DMS53 (cell line): ENCODE results near the gene PFN1.

Source experiments
- DNase-seq: peaks from one replicate; lab custom pipeline; 2025; lab: John Stamatoyannopoulos, UW

PFN1 gene

DNA sequence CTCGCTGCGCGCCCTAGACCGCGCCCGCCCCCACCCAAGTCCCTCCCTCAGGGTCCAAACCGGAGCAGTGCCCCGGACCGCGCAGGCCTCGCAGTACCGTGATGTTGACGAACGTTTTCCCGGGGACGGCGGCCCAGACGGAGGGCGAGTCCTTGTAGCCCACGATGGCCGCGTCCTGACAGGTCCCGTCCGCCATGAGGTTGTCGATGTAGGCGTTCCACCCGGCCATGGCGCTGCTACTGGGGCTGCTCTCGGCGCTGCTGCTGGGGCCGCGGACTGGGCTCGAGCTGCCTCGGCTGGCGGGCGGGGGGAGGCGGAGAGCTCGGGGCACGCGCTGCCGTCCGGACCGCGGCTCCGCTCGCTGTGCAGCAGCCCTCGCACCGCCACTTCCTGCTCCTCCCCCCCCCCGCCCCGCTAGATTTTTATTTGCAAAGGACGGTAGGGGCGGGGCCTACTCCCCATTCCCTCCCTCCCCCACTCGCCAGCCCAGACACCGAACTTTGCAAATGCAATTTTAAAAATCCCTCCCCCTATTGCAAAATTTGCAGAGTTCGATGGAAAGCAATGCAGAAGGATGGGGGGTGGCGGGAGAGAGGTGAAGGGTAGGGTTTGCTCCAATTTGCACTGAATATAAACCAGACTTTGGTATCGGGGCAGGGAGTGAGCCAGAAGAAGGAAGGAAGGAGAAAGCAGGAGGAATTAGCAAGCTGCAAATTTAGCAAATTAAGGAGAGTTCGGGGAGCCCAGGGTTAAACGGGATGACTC, at the start of gene PFN1:
Gene PFN1 (minus strand): TSS at position 365 of the 765 bp plus-strand sequence. CDS start 136 bp downstream, at position 229.
- peak; percentile 91 for DNase-seq

DNA sequence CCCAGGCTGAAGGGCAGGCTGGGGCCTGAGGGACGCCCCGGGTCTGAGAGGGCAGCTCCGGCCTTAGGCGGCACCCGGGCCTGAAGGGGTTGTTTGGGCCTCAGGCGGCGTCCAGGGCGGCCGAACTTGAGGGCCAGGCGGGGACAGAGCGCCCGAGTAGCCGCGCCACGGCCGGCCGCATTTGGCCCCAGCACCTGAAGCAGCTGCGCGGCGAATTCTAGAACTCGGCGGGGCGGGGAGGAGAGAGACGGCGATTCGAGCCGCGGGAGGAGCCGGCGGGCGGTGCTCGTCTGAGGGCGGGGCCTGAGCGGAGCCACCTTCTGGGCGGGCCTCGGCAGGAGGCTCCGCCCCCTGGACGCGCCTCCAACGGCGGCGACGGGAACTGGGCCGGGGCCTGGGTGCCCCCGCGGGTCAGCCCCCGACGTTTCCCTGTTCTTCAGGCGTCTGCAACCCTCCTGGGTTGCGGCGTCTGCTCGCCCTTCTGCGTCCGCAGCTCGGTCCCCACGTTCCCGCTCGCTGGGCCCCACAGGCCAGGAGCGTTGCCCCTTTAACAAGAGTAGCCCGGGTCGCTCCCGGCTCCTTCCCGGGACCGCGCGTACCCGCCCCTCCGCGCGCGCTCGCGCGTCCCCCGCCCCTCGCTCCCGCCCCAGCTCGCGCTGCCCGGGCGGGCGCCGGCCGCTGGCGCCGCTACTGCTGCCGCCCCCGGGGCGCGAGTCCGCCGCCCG, 49.1 kb upstream of the PFN1 start, which contains the start of the genes INCA1 and KIF1C:
Gene INCA1 (minus strand): TSS at position 221 of the 725 bp plus-strand sequence. CDS start 3,085 bp downstream, outside the sequence.
Gene KIF1C (plus strand): TSS at position 649 of the 725 bp plus-strand sequence. CDS start 2,297 bp downstream, outside the sequence.
- DNase-seq: peak; percentile 95

DNA sequence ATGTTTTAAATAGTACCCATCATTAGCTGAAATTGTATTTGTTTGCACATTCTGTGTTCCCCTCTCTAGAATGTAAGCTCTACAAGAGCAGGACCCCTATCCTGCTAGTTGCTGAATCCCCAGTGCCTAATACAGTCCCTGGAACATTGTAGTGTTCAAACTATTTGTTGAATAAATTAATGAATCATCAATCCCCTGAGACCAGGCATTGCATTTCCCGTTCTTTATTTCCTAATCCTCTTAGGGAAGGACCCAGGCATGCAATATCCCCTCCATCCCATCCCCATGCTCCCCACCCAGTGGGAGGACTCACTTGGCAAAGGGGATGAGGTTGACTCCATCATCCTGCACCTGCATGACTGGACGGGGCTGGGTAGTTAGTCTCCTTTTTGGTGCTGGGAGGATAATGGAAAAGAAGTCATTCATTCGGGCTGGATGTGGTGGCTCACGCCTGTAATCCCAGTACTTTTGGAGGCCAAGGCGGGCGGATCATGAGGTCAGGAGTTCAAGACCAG, 45.8 kb upstream of the PFN1 start:
- no peak for DNase-seq

DNA sequence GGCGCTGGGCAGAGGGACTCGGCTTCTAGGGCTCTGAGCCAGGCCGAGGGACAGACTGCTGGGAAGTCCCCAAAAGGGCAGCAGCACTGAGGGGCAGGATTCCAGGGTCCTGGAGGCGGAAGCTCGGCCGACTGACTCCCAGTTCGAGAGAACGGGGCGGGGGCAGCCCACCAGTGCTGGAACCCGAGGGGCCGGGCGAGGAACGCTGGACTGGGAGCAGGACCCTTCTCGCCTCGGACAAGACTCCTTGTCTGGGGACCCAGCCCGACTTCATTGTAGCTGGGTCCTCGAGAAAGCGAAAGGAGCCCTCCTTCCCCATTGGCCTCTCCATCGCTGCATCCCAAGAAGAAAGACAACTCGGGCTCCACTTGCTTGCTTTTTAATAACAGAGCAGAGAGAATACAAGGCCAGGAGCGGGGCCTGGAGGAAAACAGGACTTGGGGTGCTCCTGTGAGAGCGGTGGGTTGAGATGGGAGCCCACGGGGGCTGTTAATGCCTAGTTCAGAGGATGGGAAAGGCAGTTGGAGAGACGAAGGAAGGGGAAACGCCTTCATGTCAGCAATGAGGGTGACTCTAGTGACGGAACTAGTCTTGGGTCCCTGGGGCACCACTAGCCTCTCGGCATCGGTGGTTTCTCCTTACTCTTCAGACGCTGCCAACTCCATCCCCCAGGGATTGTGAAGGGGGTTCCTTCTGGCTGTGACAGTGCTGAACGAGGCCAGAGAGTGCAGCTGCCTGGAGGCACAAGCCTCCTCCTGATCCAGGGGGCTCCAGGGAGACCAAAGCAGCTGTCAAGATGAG, 39.6 kb upstream of the PFN1 start:
- DNase-seq: no peak

DNA sequence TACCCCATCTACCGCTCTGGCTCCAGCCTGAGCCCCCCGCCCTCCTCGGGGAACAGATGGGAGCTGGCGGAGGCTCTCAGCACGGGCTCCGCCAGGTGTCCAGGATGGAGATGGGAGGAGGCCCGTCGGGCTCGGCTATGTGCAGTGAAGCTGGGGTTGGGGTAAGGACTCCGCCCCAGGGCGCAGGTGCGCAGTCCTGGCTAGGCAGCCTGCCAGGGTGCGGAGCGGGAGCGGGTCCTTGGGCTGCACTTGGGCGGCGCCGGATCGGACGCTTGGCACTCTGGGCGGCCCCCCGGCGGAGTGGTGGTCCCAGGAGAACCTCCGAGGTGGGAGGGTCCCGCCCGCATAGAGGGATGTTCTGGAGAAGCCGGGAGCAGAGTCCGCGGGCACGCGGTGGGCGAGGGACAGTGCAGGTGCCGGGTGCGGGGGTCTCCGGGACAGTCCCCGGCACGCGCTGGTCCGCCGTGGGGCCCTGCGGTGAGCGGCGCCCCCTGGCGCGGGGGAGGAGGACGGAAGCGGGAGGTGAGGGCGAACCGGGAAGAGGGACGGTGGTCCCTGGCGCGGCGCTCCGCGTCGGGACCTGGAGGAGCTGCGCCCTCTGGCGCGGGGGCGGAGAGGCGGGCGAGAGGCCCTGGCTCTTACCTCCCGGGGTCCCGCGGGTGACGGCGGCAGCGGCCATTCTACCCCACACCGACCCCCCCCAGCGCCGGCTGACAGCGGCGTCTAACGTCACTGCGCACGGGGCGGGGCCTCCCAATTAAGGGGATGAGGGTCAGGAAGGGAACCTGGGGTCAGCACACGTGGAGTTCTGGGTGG, 38.8 kb upstream of the PFN1 start, which contains the start of gene CAMTA2:
Gene CAMTA2 (minus strand): TSS at position 725 of the 816 bp plus-strand sequence. CDS start 1,453 bp downstream, outside the sequence.
- DNase-seq: peak; percentile 76

DNA sequence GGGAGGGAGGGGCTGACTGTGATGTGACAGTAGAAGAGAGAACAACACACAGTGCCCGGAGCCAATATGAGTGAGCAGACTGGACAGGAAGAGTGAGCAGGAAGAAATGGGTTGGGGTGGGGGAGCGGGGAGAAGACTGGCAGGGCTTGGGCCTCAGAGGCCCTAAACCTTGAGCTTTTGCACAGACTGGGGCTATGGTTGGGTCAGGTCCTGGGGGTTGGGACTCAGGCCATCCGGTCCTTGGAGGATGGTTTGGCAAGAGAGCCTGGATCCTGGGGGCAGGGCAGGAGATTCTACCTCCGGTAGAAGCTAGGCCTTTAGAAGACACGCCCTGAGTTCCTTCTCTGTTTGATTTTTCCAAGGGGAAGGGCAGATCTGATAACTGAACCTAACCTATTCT, 38.1 kb upstream of the PFN1 start:
- DNase-seq: peak; percentile 47

DNA sequence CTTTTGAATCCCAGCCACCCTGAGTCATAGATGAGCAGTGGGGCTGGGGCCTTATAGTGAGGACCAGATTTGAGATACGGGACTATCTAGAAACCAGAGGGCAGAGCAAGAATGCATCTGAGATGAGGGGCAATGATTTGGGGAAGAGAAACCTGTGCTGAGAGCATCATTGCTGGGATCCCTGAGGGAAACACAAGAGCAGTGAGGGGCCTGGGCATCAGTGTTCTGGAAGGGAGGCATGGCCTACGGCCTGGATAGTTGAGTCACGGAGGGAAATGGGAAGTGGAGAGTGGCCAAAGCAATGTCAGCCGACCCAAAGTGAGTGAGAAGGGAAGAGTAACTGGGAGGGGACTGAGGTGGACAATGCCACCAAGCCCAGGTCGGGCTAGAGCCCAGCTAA, 34.0 kb upstream of the PFN1 start:
- no peak for DNase-seq

DNA sequence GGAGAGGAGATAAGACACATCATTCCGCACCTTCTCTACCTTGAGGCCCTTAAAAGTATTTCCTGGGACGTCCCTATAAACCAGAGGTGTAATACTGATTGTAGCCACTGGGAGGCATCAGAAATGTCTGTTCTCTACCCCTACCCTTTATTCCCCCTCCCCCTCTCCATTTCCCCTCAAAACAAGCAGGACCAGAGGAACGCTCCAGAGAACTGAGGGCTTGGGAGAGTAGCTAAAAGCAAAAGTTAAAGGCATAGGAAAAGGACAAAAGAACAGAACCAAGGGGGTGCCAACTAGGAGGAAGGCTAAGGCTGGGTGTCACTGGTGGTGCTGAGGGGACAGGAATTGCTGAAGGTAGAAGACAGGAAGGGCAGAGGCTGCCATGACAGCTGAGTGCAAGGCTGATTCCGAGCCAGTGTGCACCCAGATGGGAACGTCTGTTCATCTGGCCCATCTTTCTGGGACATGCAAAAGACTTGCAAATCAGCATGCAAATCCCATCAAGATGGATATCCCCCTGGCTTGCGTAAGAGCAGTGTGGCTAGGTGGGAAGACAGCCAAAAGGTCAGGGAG, 32.4 kb upstream of the PFN1 start:
- peak; percentile 64 for DNase-seq

DNA sequence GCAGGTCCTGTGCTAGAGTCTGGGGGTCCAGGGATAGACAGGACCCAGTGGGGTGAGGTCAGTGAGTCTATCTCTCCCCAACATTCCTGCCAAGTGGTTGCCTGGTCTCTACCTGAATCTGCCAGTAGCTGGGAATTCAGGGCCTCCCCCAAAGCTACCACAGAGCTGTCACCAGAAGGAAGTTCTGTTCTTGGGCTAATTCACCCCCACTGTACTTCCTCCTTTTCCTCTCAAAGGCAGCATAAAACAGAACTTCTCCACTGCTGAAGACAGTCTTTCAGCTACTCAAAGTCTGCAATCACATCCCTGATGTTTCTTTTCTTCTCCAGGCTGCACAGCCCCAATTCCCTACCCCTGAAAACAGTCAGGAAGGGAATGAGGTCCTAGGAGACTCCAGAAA, 30.4 kb upstream of the PFN1 start:
- no peak for DNase-seq

DNA sequence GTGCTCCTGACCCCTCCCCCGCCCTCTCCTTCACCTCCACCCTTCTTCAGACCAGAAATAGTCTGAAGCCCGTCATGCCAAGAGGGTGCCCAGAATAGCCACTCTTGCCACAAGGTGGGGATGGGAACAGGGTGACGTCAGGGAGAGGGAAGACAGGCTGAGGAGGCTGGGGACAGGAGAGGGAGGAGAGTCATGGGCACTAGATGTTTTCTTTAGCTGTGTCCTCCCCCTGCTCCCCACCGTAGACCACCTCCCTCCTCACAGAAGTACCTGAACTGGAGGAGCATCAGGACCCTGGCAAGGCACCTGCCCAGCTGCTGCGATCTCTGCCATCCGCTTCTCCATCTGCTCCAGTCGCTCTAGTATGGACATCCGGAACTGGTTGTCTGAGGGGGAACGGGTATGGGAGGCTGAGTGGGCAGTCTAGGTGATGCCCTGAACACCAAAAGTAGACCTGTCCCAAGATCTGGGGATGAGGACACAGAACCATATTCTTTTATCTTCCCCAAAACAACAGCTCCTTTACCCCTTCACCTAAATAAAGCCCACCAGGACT, 25.9 kb upstream of the PFN1 start:
- DNase-seq: no peak

DNA sequence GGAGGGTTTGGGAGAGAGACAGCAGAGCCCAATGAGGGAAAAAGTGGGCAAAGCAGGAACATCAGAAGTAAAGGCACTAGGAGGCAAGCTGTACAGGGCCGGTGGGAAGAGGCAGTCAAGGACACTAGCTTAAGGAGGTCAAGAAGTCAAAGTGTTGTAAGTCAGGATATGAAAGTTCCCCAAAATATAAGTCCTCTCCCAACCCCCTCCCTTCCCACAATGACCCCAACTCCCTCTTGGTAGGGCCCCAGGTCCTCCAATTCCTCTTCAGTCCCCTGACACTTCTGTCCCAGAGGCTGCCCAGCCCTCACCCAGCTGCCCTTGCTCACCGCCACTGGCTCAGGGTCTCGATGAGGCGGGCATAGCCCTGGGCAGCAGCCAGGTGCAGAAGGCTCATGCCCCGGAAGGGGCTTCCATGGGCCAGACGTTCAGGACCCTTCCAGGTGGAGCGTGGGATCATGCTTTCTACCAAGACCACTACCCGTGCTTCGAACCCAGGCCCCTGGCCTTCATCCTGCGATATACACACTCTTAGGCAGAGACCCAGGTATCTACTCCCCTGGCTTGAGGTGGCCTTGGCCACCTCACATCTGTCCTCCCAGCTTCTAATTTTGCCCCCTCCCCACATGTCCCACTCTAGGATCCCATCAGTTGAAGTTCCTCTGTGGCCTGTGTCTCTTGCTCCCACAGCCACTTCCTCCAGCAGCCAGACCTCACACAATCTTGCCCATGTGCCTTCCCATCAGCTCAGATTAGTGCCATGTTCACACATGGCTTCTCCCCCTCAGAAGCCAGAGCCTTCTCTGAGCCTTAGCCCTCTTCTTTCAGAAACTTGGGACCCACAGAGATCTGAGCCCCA, 25.2 kb upstream of the PFN1 start:
- DNase-seq: no peak

DNA sequence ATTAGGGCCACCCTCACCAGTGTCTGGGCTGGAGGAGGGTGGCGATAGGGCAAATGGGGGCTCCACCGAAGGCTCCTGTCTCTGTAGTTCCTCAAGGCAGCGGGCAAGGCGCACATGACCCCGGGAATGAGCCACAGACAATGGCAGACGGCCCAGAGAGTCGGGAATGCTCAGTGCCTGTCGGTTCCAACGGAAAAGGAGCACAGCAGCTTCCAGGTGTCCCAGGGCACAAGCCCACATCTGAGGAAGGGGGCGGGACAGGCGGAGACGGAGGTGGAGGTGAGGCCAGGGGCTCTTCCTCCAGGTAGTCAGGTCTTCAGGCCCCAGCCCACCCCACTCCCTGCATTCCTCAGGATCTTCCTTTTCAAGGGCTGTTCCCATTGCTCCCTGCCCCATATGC, 24.4 kb upstream of the PFN1 start:
- no peak for DNase-seq

DNA sequence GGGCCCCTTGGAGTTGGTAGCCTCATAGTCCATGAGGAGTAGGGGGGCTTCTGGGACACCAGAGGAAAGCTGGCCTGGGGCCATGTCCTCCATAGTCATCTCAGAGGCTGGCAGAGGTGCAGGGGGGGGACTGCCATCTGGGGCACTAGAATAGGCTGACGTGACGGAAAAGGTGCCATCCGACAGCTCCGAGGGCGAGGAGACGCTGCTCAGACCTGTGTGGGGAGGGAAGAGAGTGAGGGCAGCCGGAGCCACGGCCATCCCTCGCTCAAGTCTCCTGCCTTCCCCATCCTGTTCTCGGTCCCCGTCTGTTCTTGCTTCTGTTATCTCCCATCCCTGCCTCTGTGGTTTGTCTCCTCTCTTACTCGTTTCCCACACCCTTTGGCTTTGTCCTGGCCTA, 24.0 kb upstream of the PFN1 start:
- DNase-seq: no peak

DNA sequence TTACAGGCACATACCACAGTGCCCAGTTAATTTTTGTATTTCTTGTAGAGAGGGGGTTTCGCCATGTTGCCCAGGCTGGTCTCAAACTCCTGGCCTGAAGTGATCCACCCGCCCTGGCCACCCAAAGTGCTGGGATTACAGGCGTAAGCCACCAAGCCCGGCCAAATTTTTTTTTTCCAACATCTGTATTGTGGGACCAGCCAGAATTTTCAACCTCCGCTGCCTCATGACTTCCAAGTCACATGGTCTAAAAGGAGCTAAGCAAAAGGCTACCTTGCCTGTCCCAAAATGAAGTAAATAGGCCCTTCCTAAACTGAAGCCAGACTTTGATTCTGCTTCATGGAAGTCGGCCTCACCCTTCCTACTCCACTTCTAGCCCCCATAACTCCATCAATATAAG, 23.5 kb upstream of the PFN1 start:
- DNase-seq: no peak

DNA sequence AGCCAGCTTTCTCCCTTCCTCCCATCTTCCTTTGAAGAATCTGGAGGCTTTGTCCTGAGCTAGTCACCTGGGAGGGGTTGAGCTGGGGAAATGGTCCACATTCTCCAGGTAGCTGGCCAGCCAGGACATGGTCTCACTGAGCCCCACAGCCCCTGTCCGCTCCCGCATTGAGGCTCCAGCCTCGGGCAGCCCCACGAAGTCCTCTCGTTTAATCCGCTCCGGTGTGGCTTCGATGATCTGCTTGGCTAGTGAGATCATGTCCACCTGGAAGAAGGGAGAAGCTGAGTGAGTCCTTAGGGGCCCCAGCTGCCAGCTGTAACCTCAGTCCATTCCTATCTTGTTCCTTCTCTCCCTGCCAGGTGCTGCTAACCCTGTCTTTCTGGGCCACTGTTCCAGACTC, 21.9 kb upstream of the PFN1 start:
- no peak for DNase-seq

DNA sequence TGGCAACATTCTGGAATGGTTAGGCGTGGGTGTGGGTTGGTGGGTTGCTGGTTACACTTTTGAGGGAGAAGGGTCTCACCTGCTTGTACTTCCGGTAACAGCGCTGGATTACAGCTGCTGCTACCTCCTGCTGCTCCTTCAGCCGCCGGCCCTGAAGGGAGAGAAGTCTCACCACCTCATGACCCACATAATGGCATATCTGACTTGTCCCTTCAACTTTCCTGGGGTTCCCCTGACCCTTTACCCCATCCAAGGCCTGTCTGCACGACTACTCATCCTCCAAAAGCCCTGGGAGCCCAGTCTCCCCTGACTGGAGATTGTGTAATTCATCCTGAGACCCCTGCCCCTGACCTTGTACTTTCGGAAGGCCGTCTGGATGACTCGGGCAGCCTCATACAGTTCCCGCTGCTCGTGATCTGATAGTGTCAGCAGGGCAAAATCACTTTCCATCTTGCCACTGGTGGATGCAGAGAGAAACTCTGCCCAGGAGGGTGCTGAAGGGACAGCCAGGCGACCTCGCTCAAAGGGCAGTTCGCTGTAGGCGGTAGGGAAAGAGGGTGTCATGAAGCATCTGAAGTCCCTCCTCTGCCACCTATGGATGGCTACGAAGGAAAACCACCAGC, 21.3 kb upstream of the PFN1 start:
- peak; percentile 19 for DNase-seq

DNA sequence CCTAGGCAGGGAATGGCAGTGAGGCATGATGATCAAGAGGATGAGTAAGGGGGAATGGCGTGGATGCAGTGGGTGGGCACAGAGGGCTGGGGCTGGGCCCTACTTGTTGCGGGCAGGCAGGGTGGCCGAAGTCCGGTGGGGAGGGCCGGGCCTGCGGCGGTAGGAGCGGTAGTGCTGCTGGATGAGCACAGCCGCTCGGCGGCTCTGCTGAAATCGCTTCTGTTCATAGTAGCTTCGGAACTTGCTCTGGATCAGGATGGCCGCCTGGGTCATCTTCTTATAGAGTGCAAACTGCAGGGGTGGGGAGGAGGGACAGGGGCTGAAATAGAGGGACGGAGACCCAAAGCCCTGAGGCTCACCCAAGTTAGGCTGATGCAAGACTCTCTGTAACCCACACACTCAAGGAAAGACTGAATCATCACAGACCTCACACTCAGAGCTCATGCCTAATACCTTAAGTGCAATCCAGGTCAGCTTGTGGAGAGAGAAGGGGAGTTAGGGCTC, 20.8 kb upstream of the PFN1 start:
- peak; percentile 56 for DNase-seq

DNA sequence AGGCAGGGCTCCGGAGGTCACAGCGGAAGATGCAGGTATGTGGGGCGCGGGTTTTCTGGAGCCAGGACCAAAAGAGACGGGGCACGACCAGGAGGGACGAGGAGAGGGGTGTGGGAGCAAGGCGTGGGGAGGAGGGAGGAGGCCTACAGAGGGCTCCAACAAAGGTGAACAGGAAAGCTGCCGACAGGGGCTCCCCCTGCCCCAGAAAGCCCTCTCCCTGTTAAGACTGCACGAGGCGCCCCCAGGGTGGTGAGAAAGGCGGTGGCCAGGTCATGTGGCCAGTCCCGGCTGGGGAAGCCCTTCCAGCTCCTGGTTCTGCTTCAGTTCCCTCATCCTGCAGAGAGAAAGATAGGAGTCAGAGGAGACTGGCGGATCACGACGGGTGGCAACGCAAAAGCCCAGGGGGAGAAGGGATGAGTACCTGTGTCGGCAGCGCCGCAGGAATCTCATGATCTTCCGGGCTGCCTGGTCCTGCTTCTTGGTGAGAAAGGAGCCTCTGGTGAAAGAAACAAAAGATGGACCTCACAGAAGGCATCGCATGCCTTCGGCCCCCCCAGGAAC, 20.2 kb upstream of the PFN1 start:
- DNase-seq: peak; percentile 51
